ENCODE measurements around the gene CAPN15. TPM values are rescaled to one million over a fixed set of nuclear protein-coding genes. Genes with fewer than 3 reads are reported as not detected.

CAPN15 gene
- total RNA-seq, 1 experiment from 2014 or later, result 26.7 TPM

DNA sequence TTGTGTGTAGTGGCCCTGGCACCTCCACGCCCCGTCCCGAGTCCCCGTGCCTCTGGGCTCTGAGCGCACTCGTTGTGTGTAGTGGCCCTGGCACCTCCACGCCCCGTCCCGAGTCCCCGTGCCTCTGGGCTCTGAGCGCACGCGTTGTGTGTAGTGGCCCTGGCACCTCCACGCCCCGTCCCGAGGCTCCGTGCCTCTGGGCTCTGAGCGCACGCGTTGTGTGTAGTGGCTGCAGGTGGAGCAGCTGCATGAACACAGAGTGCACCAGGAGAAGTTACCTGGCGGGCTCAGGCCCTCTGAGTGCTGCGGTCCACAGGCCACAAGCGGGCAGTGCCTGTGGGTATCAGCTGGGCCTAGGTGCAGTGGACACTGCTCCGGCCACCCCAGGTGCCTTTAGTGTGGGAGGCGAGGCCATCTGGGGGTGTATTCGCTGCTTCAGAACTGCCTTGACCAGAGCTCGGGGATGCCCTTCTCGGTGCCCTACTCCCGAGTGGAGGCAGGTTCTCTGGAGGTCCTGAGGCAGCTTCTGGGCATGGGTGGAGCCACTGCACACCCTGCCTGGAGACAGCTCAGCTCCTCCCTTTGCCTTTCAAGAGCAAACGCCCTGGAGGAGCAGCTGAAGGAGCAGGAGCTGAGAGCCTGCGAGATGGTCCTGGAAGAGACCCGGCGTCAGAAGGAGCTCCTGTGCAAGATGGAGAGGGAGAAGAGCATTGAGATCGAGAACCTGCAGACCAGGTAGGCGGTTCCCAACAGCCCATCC, 17.3 kb upstream of the CAPN15 start:
- H3K4me2 ChIP-seq (ENCODE audit: low read depth, low read length, poor library complexity, severe bottlenecking), result no peak overlapping the region
- H3K9me3 ChIP-seq (ENCODE audit: low read length), result no peaks in the 10 kb centered on the region
- no peak overlapping the region for H3K27ac ChIP-seq (ENCODE audit: low read length)
- no peak for DNase-seq
- H4K20me1 ChIP-seq (ENCODE audit: insufficient read depth, low read depth, low read length), result no peaks in the 10 kb centered on the region
- H3K27me3 ChIP-seq (ENCODE audit: low read length), result no peaks in the 10 kb centered on the region
- no peaks in the 10 kb centered on the region for H3K36me3 ChIP-seq (ENCODE audit: insufficient read depth, low read length)
- H3K9me2 ChIP-seq (replicated peaks; ENCODE audit: insufficient read depth, low read length), result no peaks in the 10 kb centered on the region
- no peak overlapping the region for H3K9ac ChIP-seq (ENCODE audit: low read length)
- no peaks in the 10 kb centered on the region for H3K4me1 ChIP-seq (ENCODE audit: low read length)
- no peaks in the 10 kb centered on the region for H3K79me2 ChIP-seq (ENCODE audit: low read length)
- no peak overlapping the region for H3K4me3 ChIP-seq (ENCODE audit: low read length)
- no peak overlapping the region for H2AFZ ChIP-seq (ENCODE audit: low read length)

DNA sequence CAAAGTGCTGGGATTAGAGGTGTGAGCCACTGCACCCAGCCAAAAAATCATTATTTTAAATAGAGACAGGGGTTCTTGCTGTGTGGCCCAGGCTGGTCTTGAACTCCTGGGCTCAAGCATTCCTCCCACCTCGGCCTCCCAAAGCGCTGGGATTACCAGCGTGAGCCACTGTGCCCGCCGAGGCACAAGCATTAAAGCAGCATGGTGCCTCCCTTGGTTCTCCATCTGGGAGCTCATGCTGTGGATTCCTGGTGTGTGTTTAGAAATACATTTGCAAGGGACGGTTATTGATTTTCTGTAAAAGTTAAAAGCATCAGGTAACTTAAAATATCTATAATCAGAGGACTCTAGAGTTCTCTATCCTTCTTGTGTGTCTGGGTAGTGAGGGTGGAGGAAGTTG, 14.7 kb upstream of the CAPN15 start:
- Histone ChIP-seq H4K20me1 (ENCODE audit: insufficient read depth, low read depth, low read length) (no peaks in the 10 kb centered on the region), H3K9me2 (replicated peaks; ENCODE audit: insufficient read depth, low read length) (no peaks in the 10 kb centered on the region), H2AFZ (ENCODE audit: low read length) (no peak overlapping the region), H3K9ac (ENCODE audit: low read length) (no peak overlapping the region), H3K36me3 (ENCODE audit: insufficient read depth, low read length) (no peaks in the 10 kb centered on the region), H3K4me2 (ENCODE audit: low read depth, low read length, poor library complexity, severe bottlenecking) (no peak overlapping the region), H3K79me2 (ENCODE audit: low read length) (no peaks in the 10 kb centered on the region), H3K27me3 (ENCODE audit: low read length) (no peaks in the 10 kb centered on the region), H3K27ac (ENCODE audit: low read length) (no peak overlapping the region), H3K4me3 (ENCODE audit: low read length) (no peak overlapping the region), H3K4me1 (ENCODE audit: low read length) (no peaks in the 10 kb centered on the region), H3K9me3 (ENCODE audit: low read length) (no peaks in the 10 kb centered on the region)
- DNase-seq, result no peak

DNA sequence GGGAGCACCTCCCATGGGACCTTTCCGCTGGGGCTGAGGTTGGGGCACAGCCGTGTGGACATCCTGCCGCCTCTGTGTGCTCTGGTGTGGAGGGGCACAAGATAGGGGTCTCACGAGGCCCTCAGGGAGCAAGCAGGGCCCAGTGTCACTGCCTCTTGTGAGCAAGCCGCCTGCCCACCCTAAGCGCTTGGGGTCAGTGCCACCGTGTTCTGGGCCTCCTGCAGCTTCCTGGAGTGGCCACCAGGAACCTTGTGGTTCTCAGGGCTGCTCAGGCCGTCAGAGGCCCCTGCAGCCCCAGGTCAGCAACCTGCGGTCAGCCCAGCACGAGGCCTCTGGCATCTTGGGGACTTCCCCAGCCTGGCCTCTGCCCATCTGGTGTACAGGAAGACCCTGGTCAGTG, 13.6 kb upstream of the CAPN15 start:
- no peak overlapping the region for H2AFZ ChIP-seq (ENCODE audit: low read length)
- H3K4me3 ChIP-seq (ENCODE audit: low read length), result no peak overlapping the region
- H3K4me1 ChIP-seq (ENCODE audit: low read length), result no peaks in the 10 kb centered on the region
- H4K20me1 ChIP-seq (ENCODE audit: insufficient read depth, low read depth, low read length), result no peaks in the 10 kb centered on the region
- no peaks in the 10 kb centered on the region for H3K79me2 ChIP-seq (ENCODE audit: low read length)
- no peak for DNase-seq
- H3K4me2 ChIP-seq (ENCODE audit: low read depth, low read length, poor library complexity, severe bottlenecking), result no peak overlapping the region
- H3K9ac ChIP-seq (ENCODE audit: low read length), result no peak overlapping the region
- H3K9me2 ChIP-seq (replicated peaks; ENCODE audit: insufficient read depth, low read length), result no peaks in the 10 kb centered on the region
- H3K27me3 ChIP-seq (ENCODE audit: low read length), result no peaks in the 10 kb centered on the region
- no peak overlapping the region for H3K27ac ChIP-seq (ENCODE audit: low read length)
- no peaks in the 10 kb centered on the region for H3K36me3 ChIP-seq (ENCODE audit: insufficient read depth, low read length)
- H3K9me3 ChIP-seq (ENCODE audit: low read length), result no peaks in the 10 kb centered on the region

DNA sequence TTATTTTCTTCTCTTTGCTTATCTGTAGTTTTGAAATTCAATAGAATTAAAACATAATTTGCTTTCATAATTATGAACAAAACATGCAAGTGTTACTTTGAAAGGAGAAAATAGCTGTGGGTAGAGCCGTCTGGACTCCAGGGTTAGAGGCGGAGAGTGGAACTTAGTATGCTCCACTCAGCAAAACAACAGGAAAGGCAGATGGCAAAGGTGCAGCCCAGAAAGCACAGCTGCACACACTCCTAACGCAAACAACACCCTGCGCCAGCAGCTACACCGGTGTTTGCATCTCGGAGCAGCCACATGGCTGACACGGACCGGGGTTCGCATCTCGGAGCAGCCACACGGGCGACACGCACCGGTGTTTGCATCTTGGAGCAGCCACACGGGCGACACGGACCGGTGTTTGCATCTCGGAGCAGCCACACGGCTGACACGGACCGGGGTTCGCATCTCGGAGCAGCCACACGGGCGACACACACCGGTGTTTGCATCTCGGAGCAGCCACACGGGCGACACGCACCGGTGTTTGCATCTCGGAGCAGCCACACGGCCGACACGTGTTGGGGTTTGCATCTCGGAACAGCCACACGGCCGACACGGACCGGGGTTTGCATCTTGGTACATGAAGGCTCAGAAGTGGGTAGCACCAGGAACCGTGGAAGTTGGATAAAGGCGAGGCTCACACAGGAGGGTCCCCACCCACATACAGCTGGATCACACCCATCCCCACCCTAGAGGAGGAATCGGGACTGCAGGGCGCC, 12.2 kb upstream of the CAPN15 start:
- no peaks in the 10 kb centered on the region for H3K36me3 ChIP-seq (ENCODE audit: insufficient read depth, low read length)
- H3K4me2 ChIP-seq (ENCODE audit: low read depth, low read length, poor library complexity, severe bottlenecking), result no peak overlapping the region
- H3K79me2 ChIP-seq (ENCODE audit: low read length), result no peaks in the 10 kb centered on the region
- H3K27ac ChIP-seq (ENCODE audit: low read length), result no peak overlapping the region
- no peak overlapping the region for H2AFZ ChIP-seq (ENCODE audit: low read length)
- no peak for DNase-seq
- H3K4me3 ChIP-seq (ENCODE audit: low read length), result no peak overlapping the region
- H3K9me3 ChIP-seq (ENCODE audit: low read length), result no peaks in the 10 kb centered on the region
- H3K27me3 ChIP-seq (ENCODE audit: low read length), result no peaks in the 10 kb centered on the region
- H4K20me1 ChIP-seq (ENCODE audit: insufficient read depth, low read depth, low read length), result no peaks in the 10 kb centered on the region
- no peaks in the 10 kb centered on the region for H3K4me1 ChIP-seq (ENCODE audit: low read length)
- no peak overlapping the region for H3K9ac ChIP-seq (ENCODE audit: low read length)
- no peaks in the 10 kb centered on the region for H3K9me2 ChIP-seq (replicated peaks; ENCODE audit: insufficient read depth, low read length)

DNA sequence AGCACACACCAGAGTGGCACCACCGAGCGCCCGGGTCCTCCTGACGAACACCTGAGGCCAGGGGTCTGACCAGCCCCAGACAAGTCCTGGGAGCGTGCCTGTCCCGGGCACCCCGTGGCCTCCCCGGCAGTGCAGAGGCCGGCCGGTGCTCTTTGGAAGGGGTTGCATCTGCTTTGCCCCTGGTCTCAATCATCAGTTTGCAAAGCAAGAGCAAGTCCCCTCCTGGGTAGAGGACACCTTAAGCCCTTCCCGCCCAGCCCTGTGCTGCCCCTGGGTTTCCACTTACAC, 11.6 kb upstream of the CAPN15 start:
- Histone ChIP-seq H3K36me3 (ENCODE audit: insufficient read depth, low read length) (no peaks in the 10 kb centered on the region), H3K27me3 (ENCODE audit: low read length) (no peaks in the 10 kb centered on the region), H3K4me3 (ENCODE audit: low read length) (no peak overlapping the region), H2AFZ (ENCODE audit: low read length) (no peak overlapping the region), H3K9me3 (ENCODE audit: low read length) (no peaks in the 10 kb centered on the region), H3K9ac (ENCODE audit: low read length) (no peak overlapping the region), H3K9me2 (replicated peaks; ENCODE audit: insufficient read depth, low read length) (no peaks in the 10 kb centered on the region), H4K20me1 (ENCODE audit: insufficient read depth, low read depth, low read length) (no peaks in the 10 kb centered on the region), H3K27ac (ENCODE audit: low read length) (no peak overlapping the region), H3K4me1 (ENCODE audit: low read length) (no peaks in the 10 kb centered on the region), H3K79me2 (ENCODE audit: low read length) (no peaks in the 10 kb centered on the region), H3K4me2 (ENCODE audit: low read depth, low read length, poor library complexity, severe bottlenecking) (no peak overlapping the region)
- DNase-seq, result no peak

DNA sequence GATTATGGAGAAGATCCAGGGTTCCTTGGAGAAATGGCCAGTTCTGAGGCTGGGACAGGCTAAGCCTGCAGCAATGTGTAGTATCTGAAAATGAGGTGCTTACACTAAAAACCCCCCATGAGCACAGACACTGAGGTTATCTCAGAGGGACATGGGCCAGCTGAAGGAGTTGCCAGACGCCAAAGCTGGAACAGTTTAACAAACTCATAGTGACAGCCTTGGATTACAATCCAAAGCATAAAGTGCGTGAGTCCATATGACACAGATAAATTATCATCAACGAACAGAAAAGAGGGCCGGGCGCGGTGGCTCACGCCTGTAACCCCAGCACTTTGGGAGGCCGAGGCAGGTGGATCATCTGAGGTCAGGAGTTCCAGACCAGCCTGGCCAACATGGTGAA, 11.2 kb upstream of the CAPN15 start:
- no peaks in the 10 kb centered on the region for H3K9me3 ChIP-seq (ENCODE audit: low read length)
- H4K20me1 ChIP-seq (ENCODE audit: insufficient read depth, low read depth, low read length), result no peaks in the 10 kb centered on the region
- H3K9me2 ChIP-seq (replicated peaks; ENCODE audit: insufficient read depth, low read length), result no peaks in the 10 kb centered on the region
- H2AFZ ChIP-seq (ENCODE audit: low read length), result no peak overlapping the region
- no peak for DNase-seq
- H3K4me1 ChIP-seq (ENCODE audit: low read length), result no peaks in the 10 kb centered on the region
- H3K79me2 ChIP-seq (ENCODE audit: low read length), result no peaks in the 10 kb centered on the region
- no peaks in the 10 kb centered on the region for H3K27me3 ChIP-seq (ENCODE audit: low read length)
- no peak overlapping the region for H3K27ac ChIP-seq (ENCODE audit: low read length)
- H3K4me2 ChIP-seq (ENCODE audit: low read depth, low read length, poor library complexity, severe bottlenecking), result no peak overlapping the region
- H3K9ac ChIP-seq (ENCODE audit: low read length), result no peak overlapping the region
- H3K36me3 ChIP-seq (ENCODE audit: insufficient read depth, low read length), result no peaks in the 10 kb centered on the region
- H3K4me3 ChIP-seq (ENCODE audit: low read length), result no peak overlapping the region

DNA sequence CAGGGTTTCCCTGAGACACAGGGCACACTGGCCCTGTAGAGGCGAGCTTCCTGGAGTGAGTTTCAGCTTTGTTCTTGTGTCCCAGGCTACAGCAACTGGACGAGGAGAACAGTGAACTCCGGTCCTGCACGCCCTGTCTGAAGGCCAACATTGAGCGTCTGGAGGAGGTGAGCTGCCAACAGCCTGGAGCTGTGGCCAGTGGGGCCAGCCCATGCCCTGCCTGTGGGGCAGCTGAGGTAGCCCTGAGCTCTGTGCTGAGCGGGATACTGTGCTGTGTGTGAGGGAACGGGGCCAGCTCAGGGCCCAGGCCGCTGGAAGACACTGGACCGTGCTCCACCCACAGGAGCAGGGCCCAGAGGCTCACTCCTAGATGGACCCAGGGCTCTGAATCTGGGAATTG, 8.7 kb upstream of the CAPN15 start:
- Histone ChIP-seq H3K79me2 (ENCODE audit: low read length) (no peaks in the 10 kb centered on the region), H3K9me3 (ENCODE audit: low read length) (no peaks in the 10 kb centered on the region), H3K4me1 (ENCODE audit: low read length) (no peaks in the 10 kb centered on the region), H3K4me2 (ENCODE audit: low read depth, low read length, poor library complexity, severe bottlenecking) (no peak overlapping the region), H3K4me3 (ENCODE audit: low read length) (no peak overlapping the region), H3K36me3 (ENCODE audit: insufficient read depth, low read length) (no peaks in the 10 kb centered on the region), H3K9ac (ENCODE audit: low read length) (no peak overlapping the region), H3K9me2 (replicated peaks; ENCODE audit: insufficient read depth, low read length) (no peaks in the 10 kb centered on the region), H2AFZ (ENCODE audit: low read length) (no peak overlapping the region), H3K27ac (ENCODE audit: low read length) (no peak overlapping the region), H4K20me1 (ENCODE audit: insufficient read depth, low read depth, low read length) (no peaks in the 10 kb centered on the region), H3K27me3 (ENCODE audit: low read length) (no peaks in the 10 kb centered on the region)
- no peak for DNase-seq

DNA sequence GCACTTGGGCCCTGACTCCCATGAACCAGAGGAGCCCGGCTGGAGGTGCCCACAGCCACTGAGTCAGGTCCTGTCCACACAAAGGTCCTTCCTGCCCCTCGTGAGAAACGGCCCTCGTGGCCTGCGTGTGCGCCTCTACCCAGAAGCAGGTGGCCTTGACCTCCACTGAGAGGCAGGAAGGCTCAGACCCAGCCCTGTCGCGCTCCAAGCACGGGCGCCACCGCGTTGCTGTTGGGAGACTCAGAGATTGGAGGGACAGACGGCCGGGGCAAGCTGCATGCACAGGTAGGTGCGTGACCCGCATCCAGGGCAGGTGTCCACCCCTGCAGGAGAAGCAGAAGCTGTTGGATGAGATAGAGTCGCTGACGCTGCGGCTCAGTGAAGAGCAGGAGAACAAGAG, 8.1 kb upstream of the CAPN15 start:
- no peak overlapping the region for H3K27ac ChIP-seq (ENCODE audit: low read length)
- H3K9ac ChIP-seq (ENCODE audit: low read length), result no peak overlapping the region
- no peak overlapping the region for H3K4me3 ChIP-seq (ENCODE audit: low read length)

More for the DNA sequence above, 8.1 kb upstream of the CAPN15 start:
- Histone ChIP-seq H3K36me3 (ENCODE audit: insufficient read depth, low read length) (no peaks in the 10 kb centered on the region), H3K27me3 (ENCODE audit: low read length) (no peaks in the 10 kb centered on the region), H2AFZ (ENCODE audit: low read length) (no peak overlapping the region), H3K9me3 (ENCODE audit: low read length) (no peaks in the 10 kb centered on the region), H3K4me2 (ENCODE audit: low read depth, low read length, poor library complexity, severe bottlenecking) (no peak overlapping the region), H3K79me2 (ENCODE audit: low read length) (no peaks in the 10 kb centered on the region), H3K9me2 (replicated peaks; ENCODE audit: insufficient read depth, low read length) (no peaks in the 10 kb centered on the region), H3K4me1 (ENCODE audit: low read length) (no peaks in the 10 kb centered on the region), H4K20me1 (ENCODE audit: insufficient read depth, low read depth, low read length) (no peaks in the 10 kb centered on the region)
- DNase-seq, result no peak
